IPS-15b (cell line): Measurements from ENCODE around the gene FUS.
A peak's percentile ranks its signal among the peaks of the same experiment; 100 is the strongest.

Experiments used
- H3K27me3 ChIP-seq: one replicate; pipeline ENCODE4 v1.6.1; 2013; ENCODE audit warnings: low read length; ENCODE audit not compliant: control insufficient read depth, insufficient read depth
- H3K36me3 ChIP-seq: one replicate; pipeline ENCODE4 v1.6.1; 2013; ENCODE audit warnings: low read length; ENCODE audit not compliant: control insufficient read depth, insufficient read depth
- H3K4me1 ChIP-seq: one replicate; pipeline ENCODE4 v1.6.1; 2013; ENCODE audit warnings: mild to moderate bottlenecking, low read length; ENCODE audit not compliant: control insufficient read depth, insufficient read depth
- H3K4me3 ChIP-seq: one replicate; pipeline ENCODE4 v1.5.1; 2013; ENCODE audit warnings: low read depth, low read length
- H3K9ac ChIP-seq: one replicate; pipeline ENCODE4 v1.6.1; 2013; ENCODE audit warnings: low read depth, mild to moderate bottlenecking, low read length
- H3K9me3 ChIP-seq: one replicate; pipeline ENCODE4 v1.6.1; 2013; ENCODE audit warnings: mild to moderate bottlenecking, low read length; ENCODE audit not compliant: control insufficient read depth, insufficient read depth

The FUS gene

GRCh38 chr16:31181102-31181830, 1.3 kb downstream of the FUS start:
- no peaks in the 10 kb centered on the region for H3K9me3 ChIP-seq
- H3K27me3 ChIP-seq: no peaks in the 10 kb centered on the region
- H3K4me3 ChIP-seq: peak overlapping the region; percentile 96
- peak overlapping the region; percentile 98 for H3K9ac ChIP-seq
- peaks cover 3% of the 10 kb centered on the region for H3K4me1 ChIP-seq
- peaks cover 39% of the 10 kb centered on the region for H3K36me3 ChIP-seq

- peaks cover 3% of the 10 kb centered on the region for H3K4me1 ChIP-seq
- peaks cover 50% of the 10 kb centered on the region for H3K36me3 ChIP-seq
- no peaks in the 10 kb centered on the region for H3K27me3 ChIP-seq
- H3K9ac ChIP-seq: peak overlapping the region; percentile 56
- H3K4me3 ChIP-seq: peak overlapping the region; percentile 96
- H3K9me3 ChIP-seq: no peaks in the 10 kb centered on the region
These were observed 2.5 kb downstream of the FUS start for GRCh38 chr16:31182391-31182790.

- no peaks in the 10 kb centered on the region for H3K27me3 ChIP-seq
- no peak overlapping the region for H3K4me3 ChIP-seq
- H3K36me3 ChIP-seq: peaks cover 63% of the 10 kb centered on the region
- H3K9ac ChIP-seq: no peak overlapping the region
- no peaks in the 10 kb centered on the region for H3K9me3 ChIP-seq
- peaks cover 3% of the 10 kb centered on the region for H3K4me1 ChIP-seq
These were observed 3.8 kb downstream of the FUS start for GRCh38 chr16:31183432-31184428.

GRCh38 chr16:31184888-31185287, 4.9 kb downstream of the FUS start:
- Histone ChIP-seq H3K36me3 (peaks cover 74% of the 10 kb centered on the region), H3K9ac (no peak overlapping the region)

GRCh38 chr16:31185339-31185738, 5.4 kb downstream of the FUS start:
- H3K27me3 ChIP-seq: no peaks in the 10 kb centered on the region
- H3K9me3 ChIP-seq: no peaks in the 10 kb centered on the region
- H3K4me3 ChIP-seq: no peak overlapping the region
- peaks cover 3% of the 10 kb centered on the region for H3K4me1 ChIP-seq
- H3K36me3 ChIP-seq: peaks cover 79% of the 10 kb centered on the region
- no peak overlapping the region for H3K9ac ChIP-seq

More at GRCh38 chr16:31184888-31185287, 4.9 kb downstream of the FUS start:
- Histone ChIP-seq H3K27me3 (no peaks in the 10 kb centered on the region), H3K9me3 (no peaks in the 10 kb centered on the region), H3K4me3 (no peak overlapping the region), H3K4me1 (peaks cover 3% of the 10 kb centered on the region)

- Histone ChIP-seq H3K36me3 (peaks cover 86% of the 10 kb centered on the region), H3K4me1 (peaks cover 3% of the 10 kb centered on the region), H3K4me3 (no peak overlapping the region)
These were observed 6.2 kb downstream of the FUS start for GRCh38 chr16:31186176-31186575.

GRCh38 chr16:31186930-31187807, 7.2 kb downstream of the FUS start:
- Histone ChIP-seq H3K9ac (no peak overlapping the region), H3K36me3 (peaks cover 96% of the 10 kb centered on the region), H3K9me3 (no peaks in the 10 kb centered on the region), H3K4me3 (no peak overlapping the region), H3K4me1 (peaks cover 3% of the 10 kb centered on the region), H3K27me3 (no peaks in the 10 kb centered on the region)

More at GRCh38 chr16:31186176-31186575, 6.2 kb downstream of the FUS start:
- H3K9me3 ChIP-seq: no peaks in the 10 kb centered on the region
- H3K9ac ChIP-seq: no peak overlapping the region
- H3K27me3 ChIP-seq: no peaks in the 10 kb centered on the region

- Histone ChIP-seq H3K27me3 (no peaks in the 10 kb centered on the region), H3K4me3 (no peak overlapping the region), H3K4me1 (no peaks in the 10 kb centered on the region), H3K9me3 (no peaks in the 10 kb centered on the region), H3K9ac (no peak overlapping the region), H3K36me3 (peaks cover 97% of the 10 kb centered on the region)
These were observed 7.9 kb downstream of the FUS start for GRCh38 chr16:31187808-31188189.

- Histone ChIP-seq H3K9ac (no peak overlapping the region), H3K4me3 (no peak overlapping the region), H3K36me3 (peaks cover 96% of the 10 kb centered on the region), H3K27me3 (no peaks in the 10 kb centered on the region), H3K9me3 (no peaks in the 10 kb centered on the region), H3K4me1 (no peaks in the 10 kb centered on the region)
These were observed 8.8 kb downstream of the FUS start for GRCh38 chr16:31188450-31189411.

GRCh38 chr16:31189412-31189778, 9.5 kb downstream of the FUS start:
- no peaks in the 10 kb centered on the region for H3K4me1 ChIP-seq
- peaks cover 96% of the 10 kb centered on the region for H3K36me3 ChIP-seq
- no peak overlapping the region for H3K4me3 ChIP-seq

More at GRCh38 chr16:31189412-31189778, 9.5 kb downstream of the FUS start:
- Histone ChIP-seq H3K27me3 (no peaks in the 10 kb centered on the region), H3K9me3 (no peaks in the 10 kb centered on the region), H3K9ac (no peak overlapping the region)
